PFSK-1 (cell line): ENCODE data around the gene GRWD1.

Experiments
- FOXP2 ChIP-seq: optimal IDR thresholded peaks from 2 replicates; pipeline ENCODE3; 2011; ENCODE audit warnings: borderline replicate concordance, control low read depth, inconsistent platforms; ENCODE audit not compliant: insufficient read depth; ENCODE audit errors: extremely low read length, extremely low read depth
- POLR2AphosphoS5 ChIP-seq: IDR thresholded peaks from 2 replicates; pipeline ENCODE4 v1.6.1; 2012; ENCODE audit warnings: low read depth, mild to moderate bottlenecking, control low read depth, low read length, moderate library complexity
- SIN3A ChIP-seq: IDR thresholded peaks from 2 replicates; pipeline ENCODE4 v1.6.1; 2012; ENCODE audit warnings: mild to moderate bottlenecking, low read length, moderate library complexity, borderline replicate concordance; ENCODE audit not compliant: insufficient read depth
- TAF1 ChIP-seq: IDR thresholded peaks from 2 replicates; pipeline ENCODE4 v1.6.1; 2012; ENCODE audit warnings: low read length, control low read depth, borderline replicate concordance; ENCODE audit not compliant: insufficient read depth
- TF ChIP-seq, protein P1 (sequence below), 2 experiments: IDR thresholded peaks; 2 replicates each; pipeline versions ENCODE4 v1.6.1 to v1.8.0; 2011 to 2012; ENCODE audit warnings: low read depth in 2 of 2, low read length in 2 of 2, control low read depth in 1 of 2, inconsistent platforms in 1 of 2, mild to moderate bottlenecking in 1 of 2, moderate library complexity in 1 of 2; ENCODE audit not compliant: insufficient read depth in 1 of 2

The GRWD1 gene

DNA sequence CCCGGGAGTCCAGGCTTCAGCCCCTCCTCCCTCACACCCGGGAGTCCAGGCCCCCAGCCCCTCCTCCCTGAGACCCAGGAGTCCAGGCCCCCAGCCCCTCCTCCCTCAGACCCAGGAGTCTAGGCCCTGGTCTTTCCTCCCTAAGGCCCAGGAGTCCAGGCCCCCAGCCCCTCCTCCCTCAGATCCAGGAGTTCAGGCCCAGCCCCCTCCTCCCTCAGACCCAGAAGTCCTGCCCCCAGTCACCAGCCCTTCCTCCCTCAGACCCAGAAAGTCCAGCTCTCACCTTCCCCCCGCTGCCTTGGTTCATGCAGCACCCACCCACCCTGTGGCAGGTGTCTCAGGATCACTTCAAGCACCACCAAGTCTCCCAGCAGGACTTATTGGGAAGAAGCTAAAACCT, 37.5 kb downstream of the GRWD1 start:
- TF ChIP-seq SIN3A, result no peak

DNA sequence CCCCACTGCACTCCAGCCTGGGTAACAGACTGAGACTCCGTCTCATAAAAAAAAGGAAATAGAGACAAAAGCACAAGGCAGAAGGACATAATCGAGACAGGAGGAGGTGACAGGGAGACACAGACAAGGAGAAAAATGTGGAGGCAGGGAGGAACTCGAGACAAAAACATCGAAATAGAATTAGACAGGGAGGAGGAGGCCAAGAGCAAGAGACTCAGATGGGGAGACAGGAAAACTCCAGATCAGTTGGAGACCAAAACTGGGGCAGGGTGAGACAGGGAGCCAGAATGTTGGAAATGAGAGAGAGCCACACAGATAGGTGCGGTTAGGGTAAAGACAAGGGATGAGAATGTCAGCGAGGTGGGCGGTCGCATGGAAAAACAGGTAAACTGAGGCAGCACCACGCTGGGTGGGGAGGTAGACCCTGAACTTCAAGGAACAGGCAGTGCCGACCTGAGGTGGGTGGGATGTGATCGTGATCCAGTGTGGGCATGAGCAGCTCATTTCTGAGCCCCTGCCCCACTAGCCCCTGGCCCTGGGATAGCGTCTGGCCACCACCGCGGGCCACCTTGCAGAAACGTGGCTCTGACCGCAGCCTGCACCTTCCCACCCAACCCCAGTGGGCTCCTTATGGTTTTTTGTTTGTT, 38.6 kb downstream of the GRWD1 start:
- no peak for TF ChIP-seq SIN3A
- TF ChIP-seq, protein P1, sequence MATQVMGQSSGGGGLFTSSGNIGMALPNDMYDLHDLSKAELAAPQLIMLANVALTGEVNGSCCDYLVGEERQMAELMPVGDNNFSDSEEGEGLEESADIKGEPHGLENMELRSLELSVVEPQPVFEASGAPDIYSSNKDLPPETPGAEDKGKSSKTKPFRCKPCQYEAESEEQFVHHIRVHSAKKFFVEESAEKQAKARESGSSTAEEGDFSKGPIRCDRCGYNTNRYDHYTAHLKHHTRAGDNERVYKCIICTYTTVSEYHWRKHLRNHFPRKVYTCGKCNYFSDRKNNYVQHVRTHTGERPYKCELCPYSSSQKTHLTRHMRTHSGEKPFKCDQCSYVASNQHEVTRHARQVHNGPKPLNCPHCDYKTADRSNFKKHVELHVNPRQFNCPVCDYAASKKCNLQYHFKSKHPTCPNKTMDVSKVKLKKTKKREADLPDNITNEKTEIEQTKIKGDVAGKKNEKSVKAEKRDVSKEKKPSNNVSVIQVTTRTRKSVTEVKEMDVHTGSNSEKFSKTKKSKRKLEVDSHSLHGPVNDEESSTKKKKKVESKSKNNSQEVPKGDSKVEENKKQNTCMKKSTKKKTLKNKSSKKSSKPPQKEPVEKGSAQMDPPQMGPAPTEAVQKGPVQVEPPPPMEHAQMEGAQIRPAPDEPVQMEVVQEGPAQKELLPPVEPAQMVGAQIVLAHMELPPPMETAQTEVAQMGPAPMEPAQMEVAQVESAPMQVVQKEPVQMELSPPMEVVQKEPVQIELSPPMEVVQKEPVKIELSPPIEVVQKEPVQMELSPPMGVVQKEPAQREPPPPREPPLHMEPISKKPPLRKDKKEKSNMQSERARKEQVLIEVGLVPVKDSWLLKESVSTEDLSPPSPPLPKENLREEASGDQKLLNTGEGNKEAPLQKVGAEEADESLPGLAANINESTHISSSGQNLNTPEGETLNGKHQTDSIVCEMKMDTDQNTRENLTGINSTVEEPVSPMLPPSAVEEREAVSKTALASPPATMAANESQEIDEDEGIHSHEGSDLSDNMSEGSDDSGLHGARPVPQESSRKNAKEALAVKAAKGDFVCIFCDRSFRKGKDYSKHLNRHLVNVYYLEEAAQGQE (IDR thresholded peaks at IDR 0.05; ENCODE audit: insufficient read depth in 1 of 2, low read depth in 2 of 2, low read length in 2 of 2), result no peak
- TF ChIP-seq POLR2AphosphoS5, result no peak; the same call in 1 of the 2 replicates

DNA sequence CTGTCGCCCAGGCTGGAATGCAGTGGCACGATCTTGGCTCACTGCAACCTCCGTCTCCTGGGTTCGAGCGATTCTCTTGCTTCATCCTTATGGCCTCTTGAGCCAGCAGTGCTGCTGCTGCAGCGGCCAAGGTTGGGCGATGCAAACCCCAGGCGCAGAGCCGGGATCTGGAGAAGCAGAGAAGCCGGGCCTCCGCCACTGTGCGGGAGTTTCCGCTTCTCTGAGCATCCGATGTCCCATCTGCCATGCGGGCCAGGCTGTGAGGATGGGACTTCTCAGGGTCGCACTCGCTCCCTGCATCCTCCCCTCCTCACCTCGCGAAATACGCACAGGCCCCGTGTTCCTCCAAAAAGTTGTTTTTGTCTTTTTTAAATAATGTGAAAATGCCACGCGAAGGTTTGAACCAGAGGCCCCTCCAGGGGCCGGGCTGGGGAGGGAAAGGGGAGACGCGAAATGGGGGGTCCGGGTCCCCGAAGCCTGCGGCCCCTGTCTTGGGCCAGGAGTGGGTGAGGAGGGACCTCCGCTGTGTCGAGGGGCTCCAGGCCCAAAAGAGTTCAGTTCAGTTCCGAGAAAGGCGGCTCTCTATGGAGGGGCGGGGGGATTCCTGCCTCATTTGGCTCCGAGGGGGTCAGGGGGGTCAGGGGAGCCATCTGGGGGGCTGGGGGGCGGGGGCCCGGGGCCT, 39.3 kb downstream of the GRWD1 start:
- TF ChIP-seq FOXP2 (no peak), TAF1 (no peak), POLR2AphosphoS5 (no peak), SIN3A (no peak)
- TF ChIP-seq, protein P1 (IDR thresholded peaks at IDR 0.05; ENCODE audit: insufficient read depth in 1 of 2, low read depth in 2 of 2, low read length in 2 of 2), result no peak

DNA sequence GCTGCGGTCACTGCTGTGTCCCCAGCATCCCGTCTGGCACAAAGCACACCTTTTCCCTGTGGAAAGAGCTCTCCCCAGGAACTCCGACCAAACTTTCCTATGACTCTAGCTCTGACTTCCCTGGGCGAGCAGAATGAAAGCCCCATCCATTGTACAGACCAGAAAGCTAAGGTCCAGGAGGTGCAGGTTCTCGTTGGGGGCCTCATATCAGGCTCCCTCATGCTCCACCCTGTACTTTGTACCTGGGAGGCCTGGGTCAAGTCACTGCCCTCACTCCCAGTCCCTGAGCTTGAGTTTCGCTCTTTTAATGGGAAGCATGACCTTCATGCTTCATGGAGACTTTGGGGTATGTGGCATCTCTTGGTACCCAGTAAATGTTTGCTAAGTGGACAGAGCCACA, 41.8 kb downstream of the GRWD1 start:
- TF ChIP-seq POLR2AphosphoS5 (no peak), SIN3A (no peak), FOXP2 (no peak), TAF1 (no peak)
- TF ChIP-seq, protein P1 (IDR thresholded peaks at IDR 0.05; ENCODE audit: insufficient read depth in 1 of 2, low read depth in 2 of 2, low read length in 2 of 2), result no peak

DNA sequence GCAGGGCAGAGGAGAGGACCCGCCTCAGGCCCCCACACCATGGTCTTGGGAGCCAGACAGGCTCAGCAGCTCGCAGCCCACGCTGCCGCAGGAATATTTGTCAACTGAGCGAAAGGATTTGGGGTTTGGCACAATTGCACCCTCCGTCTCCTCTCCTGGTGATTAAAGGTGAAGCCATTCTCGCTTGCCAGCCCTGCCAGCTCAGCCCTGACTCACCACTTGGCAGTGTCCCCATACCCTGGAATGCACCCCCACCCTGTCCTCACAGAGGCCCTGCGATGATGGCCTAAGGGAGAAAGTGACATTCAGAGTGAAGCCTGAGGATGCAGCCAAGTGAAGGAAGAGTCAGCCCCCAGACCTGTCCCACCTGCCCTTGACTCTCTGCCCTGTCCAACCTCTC, 42.2 kb downstream of the GRWD1 start:
- TF ChIP-seq SIN3A, result no peak

DNA sequence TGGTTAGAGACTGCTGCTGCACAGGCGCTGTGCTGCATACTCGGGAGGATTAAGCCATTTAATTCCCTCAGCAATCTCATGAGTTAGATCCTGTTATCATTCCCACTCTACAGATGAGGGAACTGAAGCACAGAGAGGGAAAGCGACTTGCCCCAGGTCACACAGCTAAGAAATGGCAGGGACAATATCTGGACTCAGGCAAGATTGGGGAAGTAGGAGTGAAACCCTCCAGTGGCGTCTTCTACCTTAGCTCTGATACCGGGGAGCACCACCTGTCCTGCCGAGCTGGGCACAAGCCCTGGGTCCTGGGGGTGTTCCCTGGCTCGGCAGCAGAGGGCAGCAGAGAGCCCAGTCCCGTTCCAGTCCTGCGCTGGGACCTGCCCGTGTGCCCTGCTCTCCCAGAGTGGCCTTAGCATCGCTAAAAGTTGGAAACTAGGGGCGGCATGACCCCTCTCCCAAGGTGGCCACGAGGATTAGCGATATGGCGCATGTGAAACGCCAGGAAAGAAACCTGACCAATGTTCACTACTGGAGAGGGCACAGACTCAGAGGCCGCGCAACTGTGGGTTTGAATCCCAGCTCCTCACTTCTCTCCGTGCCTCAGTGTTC, 43.9 kb downstream of the GRWD1 start:
- TF ChIP-seq POLR2AphosphoS5, result no peak
- no peak for TF ChIP-seq TAF1
- TF ChIP-seq, protein P1 (IDR thresholded peaks at IDR 0.05; ENCODE audit: insufficient read depth in 1 of 2, low read depth in 2 of 2, low read length in 2 of 2), result no peak
- peak; percentile 53 for TF ChIP-seq FOXP2
- TF ChIP-seq SIN3A, result no peak
